ENCODE results near the gene ENTPD2. TPM values are rescaled to one million over a fixed set of nuclear protein-coding genes. Genes with fewer than 3 reads are reported as not detected.

ENTPD2 gene
- total RNA-seq, 1 experiment from 2014 or later: 32.5 TPM

- ChIA-PET CTCF (no interaction called here), POLR2A (no interaction called here), RAD21 (ENCODE audit: low non-redundant PET in 1 of 2, low total read pairs in 2 of 2, uncharacterized antibody in 2 of 2, unreplicated experiment in 2 of 2) (no interaction called here)
- H3K36me3 ChIP-seq (ENCODE audit: control insufficient read depth in 1 of 2, insufficient read depth in 2 of 2, low read length in 2 of 2): peaks cover 11 to 40% of the 10 kb centered on the region in 2 experiments
- H3K4me1 ChIP-seq (ENCODE audit: control insufficient read depth in 1 of 2, insufficient read depth in 2 of 2, low read length in 2 of 2): no peaks in the 10 kb centered on the region
- intact Hi-C loops (cut with micrococcal nuclease): no loop called here
- no peak overlapping the region for H3K27ac ChIP-seq (ENCODE audit: low read depth, low read length)
- H3K79me2 ChIP-seq (ENCODE audit: insufficient read depth, low read length): no peaks in the 10 kb centered on the region
- H3K9me2 ChIP-seq (ENCODE audit: insufficient read depth): no peaks in the 10 kb centered on the region
- no peak overlapping the region for H3K4me3 ChIP-seq (replicated peaks in 1 of 2; ENCODE audit: low read depth in 1 of 2, low read length in 2 of 2)
- H3K4me2 ChIP-seq (ENCODE audit: low read length): no peak overlapping the region
- peaks cover 0 to 15% of the 10 kb centered on the region in 2 experiments; a peak in 1 of 4 replicates for H3K9me3 ChIP-seq (ENCODE audit: control insufficient read depth in 1 of 2, insufficient read depth in 1 of 2, low read depth in 1 of 2, low read length in 2 of 2)
- H2AFZ ChIP-seq (ENCODE audit: low read depth, low read length, poor library complexity, severe bottlenecking): no peak overlapping the region
- H3K27me3 ChIP-seq (ENCODE audit: insufficient read depth, low read length): no peaks in the 10 kb centered on the region
- no peaks in the 10 kb centered on the region for H4K20me1 ChIP-seq (ENCODE audit: insufficient read depth)
- no TSS peak for BruUV-seq (replicated peaks)
- TF ChIP-seq SP1 (IDR thresholded peaks at IDR 0.05; ENCODE audit: low read depth) (no peak), ZNF274 (IDR thresholded peaks at IDR 0.05; ENCODE audit: low read depth, low read length) (no peak), SRF (IDR thresholded peaks at IDR 0.05; ENCODE audit: low read depth) (no peak), MAX (IDR thresholded peaks at IDR 0.05) (no peak), POLR2A (IDR thresholded peaks at IDR 0.05; ENCODE audit: borderline replicate concordance, extremely low read depth, insufficient read depth, insufficient read length) (no peak), ELF1 (IDR thresholded peaks at IDR 0.05; ENCODE audit: borderline replicate concordance, low read depth) (no peak), RAD21 (IDR thresholded peaks at IDR 0.05; ENCODE audit: low read depth) (no peak), POLR2AphosphoS5 (IDR thresholded peaks at IDR 0.05; ENCODE audit: low read depth, low read length) (no peak), CBX3 (IDR thresholded peaks at IDR 0.05; ENCODE audit: low read depth) (no peak), YY1 (IDR thresholded peaks at IDR 0.05; ENCODE audit: extremely low read depth, insufficient replicate concordance, low read depth, low read length) (no peak), TCF7L2 (IDR thresholded peaks at IDR 0.05; ENCODE audit: borderline replicate concordance, extremely low read depth, insufficient read depth, insufficient read length) (no peak), SIN3A (IDR thresholded peaks at IDR 0.05; ENCODE audit: low read depth) (no peak), ZBTB33 (IDR thresholded peaks at IDR 0.05; ENCODE audit: extremely low read depth, insufficient replicate concordance, low read length) (no peak), CEBPB (IDR thresholded peaks at IDR 0.05; ENCODE audit: low read depth) (no peak), EZH2 (IDR thresholded peaks at IDR 0.05) (no peak), CTCF (IDR thresholded peaks at IDR 0.05 in 2 of 3, conservative IDR thresholded peaks at IDR 0.05 in 1 of 3; ENCODE audit: borderline replicate concordance in 1 of 3, insufficient read depth in 1 of 3, low read depth in 2 of 3, low read length in 2 of 3) (no peak), REST (IDR thresholded peaks at IDR 0.05; ENCODE audit: low read depth) (no peak), ZFX (IDR thresholded peaks at IDR 0.05) (no peak), ATF3 (IDR thresholded peaks at IDR 0.05) (no peak), FOSL1 (IDR thresholded peaks at IDR 0.05; ENCODE audit: low read depth) (no peak)
- no peak overlapping the region for H3K9ac ChIP-seq (ENCODE audit: low read length)
- ATAC-seq (no peak), DNase-seq (ENCODE audit: low read depth, low spot score) (no peak)
Measured at GRCh38 chr9:137097761-137098462, 44.1 kb upstream of the ENTPD2 start.

Data from HCT116 (cell line).